MCF 10A (cell line): ENCODE measurements around the gene KIF18A. TPM values are rescaled to one million over a fixed set of nuclear protein-coding genes. Genes with fewer than 3 reads are reported as not detected.
"Not testable (repeated sequence)": the region's sequence is repeated elsewhere in the genome, so short reads cannot be mapped to it uniquely, and the experiment has no call there.

Source experiments
- BruUV-seq: library from RNA; stranded (reverse); fragments of 400-500 nt; replicated peaks from 2 replicates; lab custom pipeline; 2021; lab: Mats Ljungman, UMichigan
- CTCF ChIA-PET: fragments of 300-600 bp; sonication (Branson Sonifier 250); formaldehyde crosslinking; extraction: SDS; loops from one replicate; lab custom pipeline; 2021; ENCODE audit warnings: antibody characterized with exemption, inconsistent platforms; lab: Yijun Ruan, JAX
- POLR2A ChIA-PET: fragments of 300-600, 350-650 bp; sonication (Branson Sonifier 250); formaldehyde crosslinking; extraction: SDS; loops from one replicate; lab custom pipeline; 2020; ENCODE audit warnings: antibody characterized with exemption, inconsistent platforms; lab: Yijun Ruan, JAX
- DNase-seq: peaks from one replicate; pipeline ENCODE4 v3.0.0-alpha.2; 2018; ENCODE audit not compliant: unreplicated experiment
- H3K27ac Mint-ChIP-seq: one replicate; pipeline ENCODE4 v1.8.0; 2022; ENCODE audit warnings: mild to moderate bottlenecking, low read depth, mixed read lengths; ENCODE audit not compliant: unreplicated experiment
- H3K27me3 Mint-ChIP-seq: one replicate; pipeline ENCODE4 v1.8.0; 2022; ENCODE audit warnings: mixed read lengths; ENCODE audit not compliant: insufficient read depth, unreplicated experiment
- H3K36me3 Mint-ChIP-seq: one replicate; pipeline ENCODE4 v1.8.0; 2022; ENCODE audit warnings: mild to moderate bottlenecking, moderate library complexity, mixed read lengths; ENCODE audit not compliant: insufficient read depth, unreplicated experiment
- H3K4me1 Mint-ChIP-seq: one replicate; pipeline ENCODE4 v1.8.0; 2022; ENCODE audit warnings: mixed read lengths; ENCODE audit not compliant: insufficient read depth, unreplicated experiment
- H3K4me3 Mint-ChIP-seq: one replicate; pipeline ENCODE4 v1.8.0; 2022; ENCODE audit warnings: mild to moderate bottlenecking, moderate library complexity, mixed read lengths; ENCODE audit not compliant: unreplicated experiment
- H3K9me3 Mint-ChIP-seq: one replicate; pipeline ENCODE4 v1.8.0; 2022; ENCODE audit warnings: mixed read lengths; ENCODE audit not compliant: unreplicated experiment
- CTCF ChIP-seq: fragments of 200-600 bp; IDR thresholded peaks from one replicate; pipeline ENCODE4 v1.8.0; 2022; ENCODE audit warnings: antibody characterized with exemption, mild to moderate bottlenecking; ENCODE audit not compliant: unreplicated experiment
- intact Hi-C: fragments of 100-400 bp; cut with micrococcal nuclease; formaldehyde crosslinking; loops from 2 replicates; pipeline ENCODE4 v1.14.1; 2022
- total RNA-seq: library from RNA; stranded (reverse); gene quantifications from 2 replicates; pipeline ENCODE4 v1.2.3, GENCODE V29; 2022

Gene KIF18A
- total RNA-seq, 1 experiment from 2014 or later: 12.9 TPM

GRCh38 chr11:28105869-28106268 lies 2.1 kb downstream of the KIF18A start:
- H3K4me3 Mint-ChIP-seq: peak overlapping the region; percentile 98
- ChIA-PET POLR2A (interaction anchor here (0.5 to 7.4 kb wide), 9 partner anchors 9 to 635 kb away, joined by 3 to 73 read pairs (median 5); partner anchors contain the start of gene BDNF), CTCF (interaction anchor here (0.7 kb wide), 1 partner anchor 396 kb away, joined by 3 read pairs; no protein-coding TSS in a partner anchor)
- peak overlapping the region; percentile 100 for H3K27ac Mint-ChIP-seq
- no peaks in the 10 kb centered on the region for H3K27me3 Mint-ChIP-seq
- H3K36me3 Mint-ChIP-seq: no peaks in the 10 kb centered on the region
- H3K4me1 Mint-ChIP-seq: peaks cover 48% of the 10 kb centered on the region
- peak; percentile 20 for DNase-seq
- no peaks in the 10 kb centered on the region for H3K9me3 Mint-ChIP-seq
- no peak for TF ChIP-seq CTCF
- intact Hi-C loops: loop anchor here (2.0 to 10.0 kb wide), 4 partner anchors 405 to 1219 kb away; partner anchors contain the start of gene BDNF
- no TSS peak for BruUV-seq

GRCh38 chr11:28104984-28105383 lies 3.0 kb downstream of the KIF18A start:
- CTCF ChIA-PET: interaction anchor here (0.6 kb wide), 1 partner anchor 37 kb away, joined by 3 read pairs; no protein-coding TSS in a partner anchor
- no peaks in the 10 kb centered on the region for H3K9me3 Mint-ChIP-seq
- DNase-seq: peak; percentile 3

GRCh38 chr11:28104425-28104824 lies 3.5 kb downstream of the KIF18A start:
- no peaks in the 10 kb centered on the region for H3K36me3 Mint-ChIP-seq
- H3K9me3 Mint-ChIP-seq: no peaks in the 10 kb centered on the region
- BruUV-seq: no TSS peak
- no peak for TF ChIP-seq CTCF
- H3K4me1 Mint-ChIP-seq: peaks cover 53% of the 10 kb centered on the region
- POLR2A ChIA-PET: interaction anchor here (1.0 to 6.8 kb wide), 4 partner anchors 12 to 403 kb away, joined by 3 to 51 read pairs (median 4); partner anchors contain the start of gene BDNF
- no peak overlapping the region for H3K27ac Mint-ChIP-seq
- H3K27me3 Mint-ChIP-seq: no peaks in the 10 kb centered on the region
- peak overlapping the region; percentile 17 for H3K4me3 Mint-ChIP-seq
- intact Hi-C loops: loop anchor here (10.0 kb wide), 2 partner anchors 590 to 1220 kb away; no protein-coding TSS in a partner anchor
- peak; percentile 2 for DNase-seq
- CTCF ChIA-PET: interaction anchor here (0.9 kb wide), 1 partner anchor 265 kb away, joined by 5 read pairs; no protein-coding TSS in a partner anchor

More at GRCh38 chr11:28104984-28105383, 3.0 kb downstream of the KIF18A start:
- Mint-ChIP-seq H3K4me1 (peaks cover 52% of the 10 kb centered on the region), H3K27me3 (no peaks in the 10 kb centered on the region), H3K4me3 (no peak overlapping the region), H3K27ac (peak overlapping the region; percentile 100), H3K36me3 (no peaks in the 10 kb centered on the region)
- POLR2A ChIA-PET: interaction anchor here (1.3 to 7.4 kb wide), 3 partner anchors 239 to 403 kb away, joined by 3 to 73 read pairs (median 51); partner anchors contain the start of gene BDNF
- TF ChIP-seq CTCF: no peak
- intact Hi-C loops: loop anchor here (5.0 to 10.0 kb wide), 3 partner anchors 422 to 1220 kb away; no protein-coding TSS in a partner anchor
- BruUV-seq: no TSS peak

- H3K27me3 Mint-ChIP-seq, DNase-seq, H3K4me3 Mint-ChIP-seq, H3K36me3 Mint-ChIP-seq, BruUV-seq, H3K9me3 Mint-ChIP-seq: not testable (repeated sequence)
- intact Hi-C loops: loop anchor here (10.0 kb wide), 2 partner anchors 593 to 1223 kb away; no protein-coding TSS in a partner anchor
- peak overlapping the region; percentile 72 for H3K27ac Mint-ChIP-seq
- POLR2A ChIA-PET: interaction anchor here (0.9 to 1.9 kb wide), 2 partner anchors 10 to 12 kb away, joined by 4 to 5 read pairs; no protein-coding TSS in a partner anchor
- CTCF ChIA-PET: interaction anchor here (0.6 to 0.9 kb wide), 4 partner anchors 43 to 1228 kb away, joined by 3 to 4 read pairs (median 3); no protein-coding TSS in a partner anchor
- peaks cover 55% of the 10 kb centered on the region for H3K4me1 Mint-ChIP-seq
Measured at GRCh38 chr11:28102300-28102699, 5.7 kb downstream of the KIF18A start.
